ENCODE measurements around the gene IGSF23. TPM values are rescaled to one million over a fixed set of nuclear protein-coding genes. Genes with fewer than 3 reads are reported as not detected.

The IGSF23 gene
- total RNA-seq, 4 donors from 2014 or later, result not detected

- intact Hi-C loops (cut with DNase I; ENCODE audit: low total_unique reads), result no loop called here
- in situ Hi-C loops (cut with MboI; ENCODE audit: low pct_ligation_motif_present in 1 of 4, low pct_unique_long_range_greater_than_20kb in 1 of 4, low sequenced_read_pairs in 3 of 4), result loop anchor here in 2 of 4 donors (10.0 to 25.0 kb wide), 2 partner anchors 77 to 210 kb away; partner anchors contain the start of gene CBLC (in 1 of the 2)
- TF ChIP-seq POLR2AphosphoS5 (IDR thresholded peaks at IDR 0.05) (no peak), POLR2A (IDR thresholded peaks at IDR 0.05) (no peak), CTCF (IDR thresholded peaks at IDR 0.05) (no peak), EP300 (IDR thresholded peaks at IDR 0.05; ENCODE audit: low read depth) (no peak)
- H3K36me3 ChIP-seq, result no peaks in the 10 kb centered on the region
- H3K27me3 ChIP-seq, result no peaks in the 10 kb centered on the region
- no peak overlapping the region for H3K27ac ChIP-seq
- no peaks in the 10 kb centered on the region for H3K9me3 ChIP-seq
- H3K4me1 ChIP-seq, result peaks cover 0 to 15% (median 0%) of the 10 kb centered on the region in 4 donors
- DNase-seq, result no peak
- H3K4me3 ChIP-seq, result no peak overlapping the region
- WGBS, 2 donors (ENCODE audit: low coverage in 1 of 2), result 67 to 71% methylated on average over 1 of the region's 1 CpG
Measured at GRCh38 chr19:44577566-44577874, 35.8 kb upstream of the IGSF23 start.

- WGBS, 2 donors (ENCODE audit: low coverage in 1 of 2), result 84 to 89% methylated on average over 5 of the region's 5 CpGs
- Histone ChIP-seq H3K4me3 (no peak overlapping the region), H3K27ac (peak overlapping the region in 2 of 4 donors; percentile 7 to 60), H3K27me3 (peaks cover 12% of the 10 kb centered on the region), H3K9me3 (no peaks in the 10 kb centered on the region), H3K4me1 (peaks cover 0 to 15% (median 0%) of the 10 kb centered on the region in 4 donors), H3K36me3 (no peaks in the 10 kb centered on the region)
- DNase-seq, result no peak
- intact Hi-C loops (cut with DNase I; ENCODE audit: low total_unique reads) (no loop called here), in situ Hi-C loops (cut with MboI; ENCODE audit: low pct_ligation_motif_present in 1 of 4, low pct_unique_long_range_greater_than_20kb in 1 of 4, low sequenced_read_pairs in 3 of 4) (loop anchor here in 2 of 4 donors (10.0 to 25.0 kb wide), 2 partner anchors 75 to 207 kb away; partner anchors contain the start of gene CBLC (in 1 of the 2))
- TF ChIP-seq CTCF (IDR thresholded peaks at IDR 0.05), result no peak
- no peak for TF ChIP-seq POLR2AphosphoS5 (IDR thresholded peaks at IDR 0.05)
- TF ChIP-seq EP300 (IDR thresholded peaks at IDR 0.05; ENCODE audit: low read depth), result no peak
- TF ChIP-seq POLR2A (IDR thresholded peaks at IDR 0.05), result no peak
Measured at GRCh38 chr19:44579663-44580365, 33.5 kb upstream of the IGSF23 start.

GRCh38 chr19:44580366-44580895 is 32.9 kb upstream of the IGSF23 start:
- in situ Hi-C loops (cut with MboI; ENCODE audit: low pct_ligation_motif_present in 1 of 4, low pct_unique_long_range_greater_than_20kb in 1 of 4, low sequenced_read_pairs in 3 of 4), result loop anchor here in 1 of 4 donors (25.0 kb wide), 1 partner anchor 207 kb away; the partner anchor contains the start of gene CBLC
- peak overlapping the region in 3 of 4 donors; percentile 7 to 60 (median 53) for H3K27ac ChIP-seq
- peak; percentile 44 for DNase-seq
- intact Hi-C loops (cut with DNase I; ENCODE audit: low total_unique reads), result no loop called here
- WGBS, 2 donors (ENCODE audit: low coverage in 1 of 2), result 51 to 60% methylated on average over 2 to 11 of the region's 11 CpGs
- no peaks in the 10 kb centered on the region for H3K36me3 ChIP-seq
- H3K4me1 ChIP-seq, result peaks cover 0 to 15% (median 0%) of the 10 kb centered on the region in 4 donors
- TF ChIP-seq POLR2A (IDR thresholded peaks at IDR 0.05) (peak; percentile 41), POLR2AphosphoS5 (IDR thresholded peaks at IDR 0.05) (peak in 1 of 3 donors; percentile 10), EP300 (IDR thresholded peaks at IDR 0.05; ENCODE audit: low read depth) (no peak), CTCF (IDR thresholded peaks at IDR 0.05) (no peak)
- no peaks in the 10 kb centered on the region for H3K9me3 ChIP-seq
- peaks cover 12% of the 10 kb centered on the region for H3K27me3 ChIP-seq
- no peak overlapping the region for H3K4me3 ChIP-seq

- WGBS, 2 donors (ENCODE audit: low coverage in 1 of 2), result 93 to 98% methylated on average over 2 of the region's 2 CpGs
- Histone ChIP-seq H3K27ac (no peak overlapping the region), H3K36me3 (no peaks in the 10 kb centered on the region), H3K9me3 (no peaks in the 10 kb centered on the region), H3K27me3 (peaks cover 12% of the 10 kb centered on the region), H3K4me3 (no peak overlapping the region), H3K4me1 (peaks cover 0 to 15% (median 0%) of the 10 kb centered on the region in 4 donors)
- in situ Hi-C loops (cut with MboI; ENCODE audit: low pct_ligation_motif_present in 1 of 4, low pct_unique_long_range_greater_than_20kb in 1 of 4, low sequenced_read_pairs in 3 of 4) (loop anchor here in 1 of 4 donors (25.0 kb wide), 1 partner anchor 206 kb away; the partner anchor contains the start of gene CBLC), intact Hi-C loops (cut with DNase I; ENCODE audit: low total_unique reads) (no loop called here)
- DNase-seq, result no peak
- TF ChIP-seq CTCF (IDR thresholded peaks at IDR 0.05) (no peak), POLR2AphosphoS5 (IDR thresholded peaks at IDR 0.05) (no peak), POLR2A (IDR thresholded peaks at IDR 0.05) (no peak), EP300 (IDR thresholded peaks at IDR 0.05; ENCODE audit: low read depth) (no peak)
Measured at GRCh38 chr19:44581288-44581687, 32.1 kb upstream of the IGSF23 start.

Measured in transverse colon (tissue), 4 donors.